ENCODE measurements around the gene KRT10.

GRCh38 chr17:40778461-40778860 is 44.0 kb downstream of the KRT10 start:
- TF ChIP-seq CTCF (IDR thresholded peaks at IDR 0.05) (no peak), POLR2A (IDR thresholded peaks at IDR 0.05) (no peak)
